A673 (cell line): ENCODE results near the gene AMMECR1. TPM values are rescaled to one million over a fixed set of nuclear protein-coding genes. Genes with fewer than 3 reads are reported as not detected.
"Not testable (repeated sequence)": the region's sequence is repeated elsewhere in the genome, so short reads cannot be mapped to it uniquely, and the experiment has no call there.

ENCODE experiments used
- BruUV-seq: library from RNA; stranded (reverse); fragments of 400-500 nt; replicated peaks from 2 replicates; lab custom pipeline; 2021; lab: Mats Ljungman, UMichigan
- CTCF ChIA-PET: fragments of 300-600 bp; sonication (Branson Sonifier 250); formaldehyde crosslinking; loops from one replicate; lab custom pipeline; 2022; ENCODE audit warnings: antibody characterized with exemption; lab: Charles Lee
- POLR2A ChIA-PET: fragments of 300-600 bp; sonication (Branson Sonifier 250); formaldehyde crosslinking; loops from one replicate; lab custom pipeline; 2022; ENCODE audit warnings: antibody characterized with exemption; ENCODE audit not compliant: low non-redundant PET; lab: Charles Lee
- DNase-seq: peaks from one replicate; pipeline ENCODE4 v3.0.0-alpha.2; 2015; ENCODE audit warnings: low spot score
- H3K27ac ChIP-seq: fragments of 200-600 bp; sonication (generic); 2 replicates; pipeline ENCODE4 v1.5.1; 2016; ENCODE audit warnings: mixed run types, low read depth, mild to moderate bottlenecking, mixed read lengths, antibody characterized with exemption, low read length; ENCODE audit not compliant: poor library complexity, severe bottlenecking
- H3K27me3 ChIP-seq: fragments of 200-600 bp; sonication (generic); replicated peaks from 2 replicates; pipeline ENCODE4 v1.6.1; 2017; ENCODE audit warnings: mixed run types, low read depth, mild to moderate bottlenecking, mixed read lengths, antibody characterized with exemption, low read length; ENCODE audit not compliant: insufficient read depth, poor library complexity
- H3K36me3 ChIP-seq: fragments of 200-600 bp; sonication (generic); 2 replicates; pipeline ENCODE4 v1.6.1; 2016; ENCODE audit warnings: mixed run types, mild to moderate bottlenecking, mixed read lengths, antibody characterized with exemption, low read length; ENCODE audit not compliant: insufficient read depth, poor library complexity, severe bottlenecking
- H3K4me1 ChIP-seq: fragments of 200-600 bp; sonication (generic); 2 replicates; pipeline ENCODE4 v1.6.1; 2017; ENCODE audit warnings: mixed run types, mild to moderate bottlenecking, mixed read lengths, antibody characterized with exemption, low read length; ENCODE audit not compliant: insufficient read depth, poor library complexity, severe bottlenecking
- H3K4me3 ChIP-seq: fragments of 200-600 bp; sonication (generic); 2 replicates; pipeline ENCODE4 v1.5.1; 2016; ENCODE audit warnings: low read depth, mixed run types, mild to moderate bottlenecking, mixed read lengths, low read length; ENCODE audit not compliant: poor library complexity, severe bottlenecking
- H3K9me3 ChIP-seq: fragments of 200-600 bp; sonication (generic); 2 replicates; pipeline ENCODE4 v1.6.1; 2016; ENCODE audit warnings: mixed run types, low read depth, mild to moderate bottlenecking, mixed read lengths, antibody characterized with exemption, low read length; ENCODE audit not compliant: poor library complexity, severe bottlenecking
- EZH2 ChIP-seq: fragments of 200-600 bp; sonication (generic); IDR thresholded peaks from 2 replicates; pipeline ENCODE4 v1.6.1; 2017; ENCODE audit warnings: borderline replicate concordance, low read depth, mild to moderate bottlenecking, mixed read lengths, antibody characterized with exemption, low read length; ENCODE audit not compliant: poor library complexity, severe bottlenecking
- intact Hi-C: fragments of 100-400 bp; cut with micrococcal nuclease; formaldehyde crosslinking; loops from one replicate; pipeline ENCODE4 v1.10.0; 2022; ENCODE audit not compliant: unreplicated experiment
- total RNA-seq: library from RNA; stranded (reverse); gene quantifications from 2 replicates; pipeline ENCODE4 v1.2.3, GENCODE V29; 2021
- TF ChIP-seq, protein P1 (sequence below): fragments of 300-800, 200-600 bp; sonication (generic); conservative IDR thresholded peaks from 2 replicates; pipeline ENCODE4 v1.5.1; 2017; ENCODE audit warnings: low read depth, mild to moderate bottlenecking, antibody characterized with exemption, low read length, moderate library complexity, mixed read lengths

The AMMECR1 gene
- total RNA-seq, 1 experiment from 2014 or later: 13.0 TPM

DNA sequence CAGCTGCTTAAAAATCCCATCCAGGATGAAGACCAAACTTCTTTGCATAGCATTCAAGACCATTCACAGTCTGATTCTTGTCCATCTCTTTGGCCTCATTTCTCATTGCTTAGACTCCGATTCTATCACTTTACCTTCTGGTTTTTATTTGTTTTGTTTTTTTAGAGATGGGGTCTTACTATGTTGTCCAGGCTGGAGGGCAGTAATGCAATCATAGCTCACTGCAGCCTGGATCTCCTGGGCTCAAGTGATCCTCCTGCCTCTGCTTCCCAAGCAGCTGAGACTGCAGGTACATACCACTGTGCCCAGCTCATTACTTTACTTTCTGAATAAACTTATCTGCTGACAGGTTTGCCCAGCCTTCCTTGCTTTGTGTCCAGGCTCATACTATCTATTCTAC, 162.1 kb downstream of the AMMECR1 start:
- intact Hi-C loops: no loop called here
- Histone ChIP-seq H3K27ac (no peak overlapping the region), H3K27me3 (no peaks in the 10 kb centered on the region), H3K4me1 (no peaks in the 10 kb centered on the region), H3K36me3 (no peaks in the 10 kb centered on the region), H3K4me3 (no peak overlapping the region), H3K9me3 (no peaks in the 10 kb centered on the region)
- ChIA-PET CTCF (interaction anchor here (1.1 kb wide), 1 partner anchor 9 kb away, joined by 4 read pairs; no protein-coding TSS in a partner anchor), POLR2A (no interaction called here)
- BruUV-seq: no TSS peak
- no peak for DNase-seq
- TF ChIP-seq, protein P1, sequence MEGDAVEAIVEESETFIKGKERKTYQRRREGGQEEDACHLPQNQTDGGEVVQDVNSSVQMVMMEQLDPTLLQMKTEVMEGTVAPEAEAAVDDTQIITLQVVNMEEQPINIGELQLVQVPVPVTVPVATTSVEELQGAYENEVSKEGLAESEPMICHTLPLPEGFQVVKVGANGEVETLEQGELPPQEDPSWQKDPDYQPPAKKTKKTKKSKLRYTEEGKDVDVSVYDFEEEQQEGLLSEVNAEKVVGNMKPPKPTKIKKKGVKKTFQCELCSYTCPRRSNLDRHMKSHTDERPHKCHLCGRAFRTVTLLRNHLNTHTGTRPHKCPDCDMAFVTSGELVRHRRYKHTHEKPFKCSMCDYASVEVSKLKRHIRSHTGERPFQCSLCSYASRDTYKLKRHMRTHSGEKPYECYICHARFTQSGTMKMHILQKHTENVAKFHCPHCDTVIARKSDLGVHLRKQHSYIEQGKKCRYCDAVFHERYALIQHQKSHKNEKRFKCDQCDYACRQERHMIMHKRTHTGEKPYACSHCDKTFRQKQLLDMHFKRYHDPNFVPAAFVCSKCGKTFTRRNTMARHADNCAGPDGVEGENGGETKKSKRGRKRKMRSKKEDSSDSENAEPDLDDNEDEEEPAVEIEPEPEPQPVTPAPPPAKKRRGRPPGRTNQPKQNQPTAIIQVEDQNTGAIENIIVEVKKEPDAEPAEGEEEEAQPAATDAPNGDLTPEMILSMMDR: no peak
- no peak for TF ChIP-seq EZH2

DNA sequence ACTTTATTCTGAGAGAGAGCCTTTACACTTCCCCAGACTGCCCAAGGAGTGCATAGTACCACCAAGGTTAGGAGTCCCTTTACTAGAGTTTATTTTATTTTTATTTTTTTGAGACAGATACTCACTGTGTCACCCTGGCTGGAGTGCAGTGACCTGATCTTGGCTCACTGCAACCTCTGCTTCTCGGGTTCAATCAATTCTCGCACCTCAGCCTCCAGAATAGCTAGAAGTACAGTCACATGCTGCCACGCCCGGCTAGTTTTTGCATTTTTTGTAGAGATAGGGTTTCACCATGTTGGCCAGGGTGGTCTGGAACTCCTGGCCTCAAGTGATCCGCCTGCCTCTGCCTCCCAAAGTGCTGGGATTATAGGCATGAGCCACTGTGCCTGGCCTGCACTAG, 163.6 kb downstream of the AMMECR1 start:
- POLR2A ChIA-PET, H3K4me3 ChIP-seq, intact Hi-C loops, H3K27me3 ChIP-seq, DNase-seq, H3K9me3 ChIP-seq, H3K27ac ChIP-seq, H3K36me3 ChIP-seq, CTCF ChIA-PET, H3K4me1 ChIP-seq, BruUV-seq: not testable (repeated sequence)

DNA sequence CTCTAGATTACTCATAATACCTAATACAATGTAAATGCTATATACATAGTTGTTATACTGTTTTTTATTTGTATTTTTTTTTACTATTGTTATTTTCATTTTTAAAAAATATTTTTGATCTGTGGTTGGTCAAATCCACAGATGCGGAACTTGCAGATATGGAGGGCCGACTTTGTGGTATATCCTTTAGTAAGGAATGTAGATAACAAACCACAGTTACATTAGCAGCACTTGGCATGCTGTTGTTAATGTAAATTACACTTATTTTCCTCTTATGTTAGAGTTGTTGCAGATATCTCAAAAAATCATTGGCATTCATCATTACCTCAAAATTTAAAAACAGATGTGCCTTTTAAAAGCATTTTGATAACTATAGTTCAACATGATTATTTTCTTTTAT, 164.0 kb downstream of the AMMECR1 start:
- TF ChIP-seq EZH2: no peak
- TF ChIP-seq, protein P1: no peak
- intact Hi-C loops: no loop called here
- Histone ChIP-seq H3K27me3 (no peaks in the 10 kb centered on the region), H3K4me1 (no peaks in the 10 kb centered on the region), H3K27ac (no peak overlapping the region), H3K9me3 (no peaks in the 10 kb centered on the region), H3K4me3 (no peak overlapping the region), H3K36me3 (no peaks in the 10 kb centered on the region)
- BruUV-seq: no TSS peak
- CTCF ChIA-PET: interaction anchor here (0.5 kb wide), 1 partner anchor 1929 kb away, joined by 4 read pairs; no protein-coding TSS in a partner anchor
- DNase-seq: no peak
- POLR2A ChIA-PET: no interaction called here

DNA sequence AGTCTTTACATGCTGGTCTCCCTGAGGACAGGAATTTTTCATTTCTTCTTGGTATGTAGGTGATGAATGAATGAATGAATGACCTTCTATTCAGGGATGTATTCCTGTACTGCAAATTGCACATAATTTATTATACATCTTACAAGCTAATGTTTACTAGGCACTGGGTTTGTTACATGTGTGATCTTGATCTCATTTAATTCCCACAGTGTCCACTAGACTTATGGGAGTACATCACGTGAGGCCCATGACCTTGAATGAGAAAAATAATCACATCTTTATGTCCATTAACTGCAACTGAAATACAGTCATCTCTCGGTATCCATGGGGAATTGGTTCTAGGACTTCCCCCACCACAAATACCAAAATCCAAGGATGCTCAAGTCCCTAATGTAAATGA, 164.6 kb downstream of the AMMECR1 start:
- Histone ChIP-seq H3K27me3 (no peaks in the 10 kb centered on the region), H3K36me3 (no peaks in the 10 kb centered on the region), H3K9me3 (no peaks in the 10 kb centered on the region), H3K4me1 (no peaks in the 10 kb centered on the region), H3K4me3 (no peak overlapping the region), H3K27ac (no peak overlapping the region)
- CTCF ChIA-PET: no interaction called here
- DNase-seq: no peak
- no peak for TF ChIP-seq EZH2
- TF ChIP-seq, protein P1: no peak
- intact Hi-C loops: no loop called here
- BruUV-seq: no TSS peak
- POLR2A ChIA-PET: no interaction called here
